ENCODE results near the gene ST7. TPM values are rescaled to one million over a fixed set of nuclear protein-coding genes. Genes with fewer than 3 reads are reported as not detected.
"Not testable (repeated sequence)": the region's sequence is repeated elsewhere in the genome, so short reads cannot be mapped to it uniquely, and the experiment has no call there.

Gene ST7
- total RNA-seq, 2 donors from 2014 or later, result 12.6 to 13.7 TPM

DNA sequence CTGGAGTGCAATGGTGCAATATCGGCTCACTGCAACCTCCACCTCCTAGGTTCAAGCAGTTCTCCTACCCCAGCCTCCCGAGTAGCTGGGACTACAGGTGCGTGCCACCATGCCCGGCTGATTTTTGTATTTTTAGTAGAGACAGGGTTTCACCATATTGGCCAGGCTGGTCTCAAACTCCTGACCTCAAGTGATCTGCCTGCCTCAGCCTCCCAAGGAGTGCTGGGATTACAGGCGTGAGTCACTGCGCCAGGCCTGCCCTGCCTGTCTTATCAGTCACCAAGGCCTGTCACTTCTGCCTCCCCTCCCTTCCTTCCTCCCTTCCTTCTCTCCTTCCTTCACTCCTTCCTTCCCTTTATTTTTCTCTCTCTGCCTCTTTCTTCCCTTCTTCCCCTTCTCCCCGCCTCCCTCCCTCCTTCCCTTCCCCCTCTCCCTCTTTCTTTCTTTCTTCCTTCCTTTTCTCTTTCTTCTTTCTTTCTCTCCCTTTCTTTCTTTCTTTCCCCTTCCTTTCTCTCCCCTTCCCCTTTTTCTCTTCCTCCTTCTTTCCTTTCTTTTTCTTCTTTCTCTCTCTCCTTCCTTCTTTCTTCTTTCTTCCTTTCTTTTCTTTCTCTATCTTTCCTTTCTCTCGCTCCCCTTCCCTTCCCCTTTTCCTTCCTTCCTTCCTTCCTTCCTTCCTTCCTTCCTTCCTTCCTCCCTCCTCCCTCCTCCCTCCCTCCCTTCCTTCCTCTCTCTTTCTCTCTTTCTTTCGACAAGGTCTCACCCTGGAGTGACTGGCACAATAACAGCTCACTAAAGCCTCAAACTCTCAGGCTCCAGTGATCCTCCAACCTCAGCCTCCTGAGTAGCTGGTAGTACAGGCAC is 3.1 kb upstream of the ST7 start:
- ATAC-seq, result no peak
- intact Hi-C loops (cut with DNase I, micrococcal nuclease), result no loop called here

DNA sequence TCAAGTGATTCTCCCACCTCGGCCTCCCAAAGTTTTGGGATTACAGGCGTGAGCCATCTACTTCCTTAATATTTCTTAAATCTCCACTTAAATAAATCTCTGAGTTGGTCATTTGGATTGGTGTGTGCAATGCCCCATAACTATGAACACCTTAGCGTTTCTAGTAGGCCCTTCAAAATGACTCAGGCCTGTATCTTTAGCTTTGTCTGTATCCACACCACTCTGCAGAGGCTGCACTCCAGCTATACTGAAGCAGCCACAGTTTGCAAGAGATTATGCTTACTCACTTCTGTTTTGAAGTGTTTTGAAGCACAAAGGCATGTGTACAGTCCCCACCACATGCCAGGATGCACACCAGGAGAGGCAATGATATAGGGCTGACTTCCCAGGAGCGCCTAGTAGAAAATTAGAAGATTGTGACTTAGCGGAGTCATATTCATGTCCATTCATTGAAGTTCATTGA is 2.4 kb upstream of the ST7 start:
- DNase-seq (no peak), ATAC-seq (no peak)
- intact Hi-C loops (cut with DNase I, micrococcal nuclease), result no loop called here

More for the DNA sequence above, 3.1 kb upstream of the ST7 start:
- no peak for DNase-seq

DNA sequence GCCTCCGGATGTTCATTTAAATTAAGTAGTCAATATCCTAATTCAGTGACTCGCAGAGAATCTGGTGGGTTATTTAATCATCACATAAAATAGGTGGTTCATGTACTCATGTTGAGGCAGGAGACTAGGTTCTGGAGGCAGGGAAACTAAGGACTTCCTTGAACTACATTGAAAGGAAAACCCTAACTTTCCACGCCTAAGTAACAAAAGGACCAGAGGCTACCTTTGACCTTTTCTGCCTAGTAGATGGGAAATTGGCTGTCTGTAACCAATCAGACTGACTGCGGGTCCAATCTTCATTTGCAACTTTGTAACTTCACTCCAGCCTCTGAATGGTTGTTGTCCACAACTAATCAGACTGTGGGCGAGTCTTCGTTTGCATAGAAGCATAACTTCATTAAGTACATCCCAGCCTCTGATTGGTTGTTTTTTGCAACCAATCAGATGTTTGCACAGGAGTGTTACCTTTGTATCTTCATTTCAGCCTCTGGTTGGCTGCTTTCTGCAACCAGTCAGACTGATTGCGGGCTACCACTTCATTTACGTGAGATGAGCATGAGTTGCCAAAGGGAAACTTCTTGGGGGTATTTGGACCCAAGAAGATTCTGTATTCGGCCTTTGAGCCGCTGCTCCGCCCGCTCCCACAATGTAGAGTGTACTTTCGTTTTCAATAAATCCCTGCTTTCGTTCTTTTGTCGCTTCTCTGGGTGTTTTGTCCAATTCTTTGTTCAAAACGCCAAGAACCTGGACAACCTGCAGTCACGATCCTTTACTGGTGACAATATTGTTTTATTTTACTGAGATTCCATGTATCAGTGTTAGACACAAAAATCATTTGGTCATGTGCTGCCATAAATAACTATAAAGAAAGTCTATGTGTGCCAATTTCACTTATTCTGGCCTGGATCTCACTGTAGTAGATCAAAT is 1.7 kb upstream of the ST7 start:
- DNase-seq (no peak), ATAC-seq (peak; percentile 12)
- intact Hi-C loops (cut with DNase I, micrococcal nuclease), result no loop called here

DNA sequence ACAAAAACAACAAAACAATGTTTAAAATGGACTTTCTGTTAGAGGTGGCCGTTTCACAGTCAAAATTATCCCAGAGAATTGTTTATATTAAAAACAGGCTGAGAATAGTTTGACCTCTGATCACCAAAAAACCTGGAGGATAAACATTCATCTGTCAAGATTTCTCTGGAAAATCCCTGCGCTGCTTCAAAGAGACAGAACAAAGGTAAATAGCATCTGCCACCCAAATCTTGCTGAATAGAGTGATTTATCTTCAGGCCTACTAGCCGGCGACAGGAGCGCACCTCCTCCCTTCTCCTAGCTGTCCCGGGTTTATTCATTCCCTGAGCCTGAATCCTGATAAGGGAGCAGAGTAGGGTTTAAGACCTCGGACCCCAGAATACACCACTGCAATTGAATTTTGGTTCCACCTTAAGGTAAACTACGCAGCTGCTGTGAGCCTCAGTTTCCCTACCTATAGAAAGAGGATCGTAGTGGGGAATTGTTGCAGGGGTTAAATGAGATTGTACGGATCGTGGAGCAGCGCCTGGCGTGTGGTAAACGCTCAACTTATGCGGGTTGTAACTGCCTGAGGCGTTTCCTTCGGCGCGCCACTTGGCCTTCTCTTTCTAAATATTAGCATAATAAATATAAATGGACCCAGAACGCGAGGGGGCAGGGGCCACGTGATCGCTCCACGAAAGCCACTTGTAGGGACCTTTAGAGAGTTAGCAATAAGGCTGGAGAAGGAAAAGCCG is 498 bp upstream of the ST7 start:
- DNase-seq, result peak; percentile 18 to 50
- intact Hi-C loops (cut with DNase I, micrococcal nuclease), result no loop called here
- peak; percentile 16 for ATAC-seq

DNA sequence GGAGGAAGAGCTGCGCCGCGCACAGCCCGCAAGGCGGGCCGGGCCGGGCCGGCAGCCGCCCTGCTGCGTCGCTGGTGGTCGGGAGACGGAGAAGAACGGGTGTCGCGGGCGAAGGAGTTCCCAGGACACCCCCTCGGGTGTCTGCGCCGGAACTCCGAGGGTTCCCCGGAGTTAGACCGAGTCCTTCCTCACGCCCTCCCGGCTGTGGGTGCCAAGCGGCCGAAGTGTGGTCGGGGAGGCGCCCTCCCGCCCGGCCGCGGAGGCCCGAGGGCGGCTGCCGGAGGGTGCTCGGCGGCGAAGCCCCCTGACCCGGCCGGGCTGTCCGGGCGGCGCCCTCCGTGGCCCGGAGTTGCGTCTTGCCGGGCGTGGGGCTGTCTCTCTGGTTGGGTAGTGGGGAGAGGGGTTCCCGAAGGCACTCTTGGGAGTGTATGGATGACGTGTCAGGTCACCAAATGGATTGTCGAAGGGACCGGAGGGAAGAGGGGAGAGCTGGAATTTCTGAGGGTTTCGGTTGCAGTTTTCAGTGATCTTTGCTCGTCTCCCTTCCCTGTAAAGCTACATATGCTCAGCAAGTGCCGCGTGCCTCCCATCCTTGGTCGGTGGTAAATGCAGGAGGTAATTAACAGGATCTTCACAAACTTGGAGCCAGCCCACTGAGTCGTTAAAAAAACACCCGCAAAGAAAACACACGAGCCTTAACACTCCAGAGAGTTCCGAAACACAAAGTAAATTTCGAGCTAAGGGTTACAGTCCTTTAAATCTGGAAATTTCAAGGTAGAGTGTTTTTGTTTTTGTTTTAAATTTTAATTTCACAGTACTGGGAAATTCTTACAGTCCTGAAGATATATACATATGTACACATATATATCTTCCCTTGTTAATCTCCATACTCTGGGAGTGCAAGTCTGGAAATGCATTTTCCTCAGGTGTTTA is 871 bp downstream of the ST7 start:
- peak; percentile 49 to 59 for DNase-seq
- ATAC-seq, result peak; percentile 67
- intact Hi-C loops (cut with DNase I, micrococcal nuclease), result no loop called here

DNA sequence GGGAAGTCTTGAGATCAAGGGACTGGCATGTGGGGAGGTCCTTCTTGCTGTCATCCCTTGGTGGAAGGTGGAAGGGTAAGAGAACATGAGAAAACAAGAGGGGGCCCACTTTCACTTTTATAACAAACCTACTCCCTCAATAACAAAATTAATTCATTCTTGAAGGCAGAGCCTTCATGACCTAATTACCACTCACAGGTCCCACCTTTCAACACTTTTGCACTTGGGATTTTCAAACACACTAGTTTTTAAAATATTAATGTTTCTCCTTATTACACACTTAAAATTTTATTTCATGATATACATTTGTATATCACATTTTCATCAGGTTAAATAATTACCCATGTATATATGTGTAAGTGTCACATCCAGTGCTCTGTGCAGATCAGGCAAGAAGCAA is 2.0 kb downstream of the ST7 start:
- ATAC-seq (no peak), DNase-seq (no peak)
- intact Hi-C loops (cut with DNase I, micrococcal nuclease), result no loop called here

DNA sequence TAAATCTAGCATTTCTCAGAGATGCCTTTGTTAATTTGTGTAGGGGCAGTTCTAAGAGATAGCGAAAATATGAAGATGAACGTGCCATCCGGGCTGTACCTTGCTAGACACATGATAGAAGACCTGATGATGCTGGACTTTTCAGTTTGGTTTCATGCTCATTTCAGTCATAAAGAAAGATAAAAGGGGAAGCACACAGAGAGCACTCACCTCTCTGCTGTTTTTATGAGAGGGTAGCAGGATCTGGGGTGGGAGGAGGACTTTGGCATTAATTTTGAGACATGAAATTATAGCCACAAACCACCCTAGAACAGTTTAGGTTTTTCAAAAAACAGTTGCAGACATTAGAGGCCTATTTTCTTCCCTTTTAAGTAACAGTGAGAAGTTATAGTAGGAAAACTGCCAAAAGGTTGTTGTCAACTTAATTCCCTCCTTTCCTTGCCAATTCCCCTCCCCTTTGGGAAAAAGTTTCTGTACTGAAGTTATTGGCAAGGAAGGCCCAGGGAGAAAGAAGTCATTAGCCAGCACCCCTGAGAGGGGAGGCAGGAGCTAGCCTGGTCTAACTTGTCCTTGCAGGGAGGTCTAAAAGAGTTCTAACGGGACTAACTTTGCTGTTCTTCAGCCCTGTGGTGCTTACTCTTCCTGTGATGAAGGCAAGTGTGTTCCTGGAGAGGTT is 2.6 kb downstream of the ST7 start:
- intact Hi-C loops (cut with DNase I, micrococcal nuclease), result no loop called here
- no peak for ATAC-seq
- no peak for DNase-seq

DNA sequence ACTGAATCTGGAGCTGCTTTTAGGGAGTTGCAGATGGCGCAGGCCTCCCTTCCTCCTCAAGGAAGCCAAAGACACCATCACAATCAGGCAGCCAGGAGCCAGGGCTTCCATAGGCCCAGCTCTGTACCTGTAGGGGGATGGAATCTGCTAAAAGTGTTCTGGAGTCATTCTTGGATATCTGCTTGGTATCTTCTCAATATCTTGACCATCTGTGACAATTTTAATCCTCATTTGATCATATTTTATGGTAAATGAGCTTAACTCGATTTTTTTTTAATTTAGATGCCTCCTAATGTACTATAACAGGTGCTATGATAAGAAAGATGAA is 3.1 kb downstream of the ST7 start:
- intact Hi-C loops (cut with DNase I, micrococcal nuclease), result no loop called here
- ATAC-seq (no peak), DNase-seq (no peak)

DNA sequence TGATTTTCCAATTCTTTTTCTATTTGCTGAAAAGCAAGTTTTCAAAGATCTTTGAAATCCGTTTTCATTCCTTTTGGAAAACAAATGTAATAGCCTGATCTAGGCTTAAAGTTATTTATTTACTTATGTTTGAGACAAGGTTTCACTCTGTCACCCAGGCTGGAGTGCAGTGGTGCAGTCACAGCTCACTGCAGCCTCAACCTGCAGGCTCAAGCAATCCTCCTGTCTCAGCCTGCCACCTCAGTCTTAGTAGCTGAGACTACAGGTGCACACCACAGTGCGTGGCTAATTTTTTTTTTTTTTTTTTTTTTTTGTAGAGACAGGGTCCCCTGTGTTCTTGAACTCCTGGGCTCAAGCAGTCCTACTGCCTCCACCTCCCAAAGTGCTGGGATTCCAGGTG is 4.6 kb downstream of the ST7 start:
- DNase-seq (no peak), ATAC-seq (no peak)
- intact Hi-C loops (cut with DNase I, micrococcal nuclease), result no loop called here

DNA sequence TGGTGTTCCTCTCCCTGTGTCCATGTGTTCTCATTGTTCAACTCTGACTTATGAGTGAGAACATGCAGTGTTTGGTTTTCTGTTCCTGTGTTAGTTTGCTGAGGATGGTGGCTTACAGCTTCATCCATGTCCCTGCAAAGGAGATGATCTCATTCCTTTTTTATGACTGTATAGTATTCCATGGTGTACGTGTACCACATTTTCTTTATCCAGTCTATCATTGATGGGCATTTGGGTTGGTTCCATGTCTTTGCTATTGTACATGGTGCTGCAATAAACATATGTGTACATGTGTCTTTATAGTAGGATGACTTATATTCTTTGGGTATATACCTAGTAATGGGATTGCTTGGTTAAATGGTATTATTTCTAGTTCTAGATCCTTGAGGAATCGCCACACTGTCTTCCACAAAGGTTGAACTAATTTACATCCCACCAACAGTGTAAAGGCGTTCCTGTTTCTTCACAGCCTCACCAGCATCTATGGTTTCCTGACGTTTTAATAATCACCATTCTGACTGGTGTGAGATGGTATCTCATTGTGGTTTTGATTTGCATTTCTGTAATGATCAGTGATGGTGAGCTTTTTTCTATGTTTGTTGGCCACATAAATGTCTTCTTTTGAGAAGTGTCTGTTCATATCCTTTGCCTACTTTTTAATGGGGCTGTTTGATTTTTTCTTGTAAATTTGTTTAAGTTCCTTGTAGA is 8.8 kb downstream of the ST7 start:
- intact Hi-C loops (cut with DNase I, micrococcal nuclease); DNase-seq; ATAC-seq: not testable (repeated sequence)

DNA sequence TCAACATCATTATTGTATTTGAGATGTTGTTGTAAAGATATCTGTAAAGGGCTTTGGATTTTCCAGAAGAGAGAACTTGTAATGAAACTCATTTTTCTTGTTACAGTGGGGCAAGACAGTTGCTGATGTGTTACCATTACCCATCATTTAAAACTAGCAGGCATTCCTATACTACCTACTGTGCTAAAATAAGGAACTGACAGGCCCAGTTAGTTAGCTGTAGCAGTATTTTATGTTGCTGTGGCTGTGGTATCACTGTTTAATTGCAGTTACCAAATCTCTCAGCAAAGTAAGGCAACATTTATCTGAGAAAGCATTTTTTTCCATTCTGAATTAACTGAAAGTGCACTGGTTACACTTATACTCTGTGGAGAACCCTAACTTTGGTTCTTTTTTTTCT is 9.9 kb downstream of the ST7 start:
- no peak for DNase-seq
- no peak for ATAC-seq
- intact Hi-C loops (cut with DNase I, micrococcal nuclease), result no loop called here

DNA sequence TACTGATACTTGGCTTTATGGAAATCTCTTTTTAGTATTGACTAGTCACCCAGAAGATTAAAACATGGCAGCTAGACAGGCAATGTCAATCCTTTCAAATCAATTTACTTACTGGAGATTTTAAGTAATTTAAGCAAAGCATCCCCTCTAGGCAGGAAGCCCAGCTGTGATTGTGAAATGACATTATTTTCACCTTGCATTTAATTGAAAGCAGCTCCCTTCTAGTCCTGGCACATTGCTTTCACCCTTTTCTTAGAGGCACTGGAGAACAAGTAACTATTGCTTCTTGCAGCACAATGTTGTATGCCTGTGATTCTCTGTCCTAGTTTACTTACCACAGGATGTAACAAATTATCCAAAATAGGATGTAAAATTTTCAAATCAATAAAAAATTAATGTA is 13.3 kb downstream of the ST7 start:
- intact Hi-C loops (cut with DNase I, micrococcal nuclease), result no loop called here
- DNase-seq (no peak), ATAC-seq (no peak)

DNA sequence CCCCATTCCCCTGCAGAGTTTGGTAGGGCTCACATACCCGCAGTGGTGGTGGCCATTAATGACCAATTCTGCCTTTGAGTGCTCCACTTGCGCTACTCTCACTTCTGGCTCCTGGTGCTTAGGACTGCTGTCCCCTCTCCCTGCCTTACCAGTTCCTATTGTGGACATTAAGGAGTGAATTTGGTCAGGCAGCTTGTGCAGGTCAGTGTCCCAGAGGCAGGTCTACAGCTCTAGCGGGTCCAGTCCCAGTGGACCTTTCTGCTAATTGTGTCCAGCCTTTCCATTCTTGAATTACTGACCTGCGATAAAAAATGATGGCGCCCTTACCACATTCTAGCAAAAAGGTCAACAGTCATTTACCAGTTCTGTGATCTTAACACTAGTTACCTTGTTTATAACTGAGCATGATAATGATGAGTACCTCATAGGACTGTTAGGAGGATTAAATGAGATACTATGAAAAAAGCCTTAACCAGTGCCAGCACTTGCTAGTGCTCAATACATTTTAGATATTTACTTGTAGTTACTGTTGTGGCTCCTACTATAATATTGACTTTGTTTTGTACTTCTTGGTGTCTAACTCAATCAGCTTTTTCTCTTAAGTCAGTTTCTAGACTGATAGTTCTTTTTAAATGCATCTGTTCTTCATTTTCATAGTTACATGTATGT is 14.1 kb downstream of the ST7 start:
- ATAC-seq, result no peak
- DNase-seq, result no peak
- intact Hi-C loops (cut with DNase I, micrococcal nuclease), result no loop called here

DNA sequence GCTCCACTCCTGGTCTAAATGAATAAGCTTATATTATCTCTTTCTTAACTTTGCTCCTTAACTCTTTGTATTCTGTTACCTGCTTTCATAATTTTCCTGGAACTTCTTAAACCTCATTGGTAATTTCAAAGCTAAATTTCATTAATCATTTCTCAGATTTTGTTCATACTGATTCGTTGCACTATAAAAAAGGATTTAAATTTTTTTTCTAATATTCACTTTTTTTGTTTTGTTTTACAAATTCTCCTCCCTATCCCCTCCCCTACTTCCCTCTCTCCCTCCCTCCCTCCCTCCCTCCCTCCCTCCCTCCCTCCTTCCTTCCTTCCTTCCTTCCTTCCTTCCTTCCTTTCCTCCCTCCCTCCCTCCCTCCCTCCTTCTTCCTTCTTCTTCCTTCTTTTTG is 14.7 kb downstream of the ST7 start:
- DNase-seq (no peak), ATAC-seq (no peak)
- intact Hi-C loops (cut with DNase I, micrococcal nuclease), result no loop called here

DNA sequence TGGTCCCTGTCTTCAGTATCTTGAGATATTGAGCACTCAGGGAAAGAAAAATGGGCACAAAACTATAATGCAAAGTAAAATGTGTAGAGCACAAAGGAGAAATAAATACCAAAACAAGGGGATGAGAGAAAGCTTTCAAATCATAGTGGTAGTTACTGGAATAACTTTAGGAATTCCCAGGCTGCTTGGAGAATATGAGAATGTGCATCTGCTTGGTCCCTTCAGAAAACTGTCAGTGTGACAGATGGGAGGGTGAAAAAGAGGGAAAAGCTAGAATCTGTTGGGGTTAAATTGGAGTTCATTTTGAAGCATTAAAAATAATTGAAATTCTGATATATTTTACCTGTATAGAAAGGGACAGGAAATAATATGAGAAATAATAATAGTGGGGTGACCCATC is 15.3 kb downstream of the ST7 start:
- intact Hi-C loops (cut with DNase I, micrococcal nuclease), result no loop called here
- DNase-seq (no peak), ATAC-seq (no peak)

DNA sequence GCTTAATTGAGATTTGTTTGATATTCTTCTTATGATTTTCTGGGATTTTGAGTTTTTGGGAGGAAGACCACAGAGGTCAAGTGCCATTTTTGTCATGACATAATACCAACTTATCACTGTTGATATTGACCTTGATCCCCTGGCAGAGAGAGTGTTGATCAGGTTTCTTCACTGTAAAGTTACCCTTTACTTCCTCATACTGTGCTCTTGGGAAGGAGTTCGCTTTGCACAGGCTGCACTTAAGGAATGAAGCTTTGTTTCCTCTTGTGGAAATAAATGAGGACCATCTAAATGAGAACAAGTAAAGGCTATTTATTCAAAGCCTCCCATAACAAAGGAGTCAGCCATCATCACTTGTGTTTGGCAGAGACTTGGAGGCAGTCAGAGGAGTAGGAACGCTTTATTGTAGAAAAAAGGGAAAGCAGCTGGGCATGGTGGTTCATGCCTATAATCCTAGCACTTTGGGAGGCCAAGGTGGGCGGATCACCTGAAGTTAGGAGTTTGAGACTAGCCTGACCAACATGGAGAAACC is 16.1 kb downstream of the ST7 start:
- intact Hi-C loops (cut with DNase I, micrococcal nuclease), result no loop called here
- peak; percentile 50 for ATAC-seq
- DNase-seq, result no peak

Data from left colon (tissue), 2 donors.